ENCODE results near the gene BPIFB4. TPM values are rescaled to one million over a fixed set of nuclear protein-coding genes. Genes with fewer than 3 reads are reported as not detected.
"Not testable (repeated sequence)": the region's sequence is repeated elsewhere in the genome, so short reads cannot be mapped to it uniquely, and the experiment has no call there.

The BPIFB4 gene
- total RNA-seq, 1 donor from 2014 or later, result not detected

GRCh38 chr20:33119725-33120720 is 40.6 kb downstream of the BPIFB4 start:
- Mint-ChIP-seq H3K4me1 (ENCODE audit: low read depth) (peaks cover 13% of the 10 kb centered on the region), H3K27ac (no peak overlapping the region), H3K9me3 (peaks cover 16% of the 10 kb centered on the region), H3K36me3 (ENCODE audit: low read depth) (no peaks in the 10 kb centered on the region), H3K27me3 (ENCODE audit: insufficient read depth) (no peaks in the 10 kb centered on the region), H3K4me3 (no peak overlapping the region)
- no peak for DNase-seq (ENCODE audit: low spot score)
- intact Hi-C loops (cut with micrococcal nuclease), result no loop called here

DNA sequence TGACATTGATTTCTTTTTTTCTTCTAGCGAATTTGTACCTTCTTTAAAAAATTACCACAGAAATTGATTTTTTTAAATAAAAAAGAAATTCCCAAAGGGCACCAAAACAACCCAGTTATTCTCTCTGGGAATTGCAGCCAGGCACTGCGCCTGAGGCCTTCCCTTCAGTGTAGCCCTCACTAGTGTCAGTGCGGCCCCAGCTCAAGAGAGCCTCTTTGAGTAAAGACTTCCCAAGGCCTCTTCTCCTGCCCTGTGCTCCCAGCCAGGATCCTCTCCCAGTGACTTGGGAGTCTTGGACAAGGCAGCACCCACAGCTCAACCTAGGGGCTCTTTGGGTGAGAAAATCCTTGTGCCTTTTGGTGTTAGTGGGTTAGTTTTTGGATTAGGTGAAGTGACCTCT is 41.5 kb downstream of the BPIFB4 start:
- Mint-ChIP-seq H3K27me3 (ENCODE audit: insufficient read depth) (no peaks in the 10 kb centered on the region), H3K36me3 (ENCODE audit: low read depth) (no peaks in the 10 kb centered on the region), H3K9me3 (peaks cover 16% of the 10 kb centered on the region), H3K27ac (no peak overlapping the region), H3K4me3 (no peak overlapping the region), H3K4me1 (ENCODE audit: low read depth) (peaks cover 13% of the 10 kb centered on the region)
- intact Hi-C loops (cut with micrococcal nuclease), result no loop called here
- DNase-seq (ENCODE audit: low spot score), result no peak

DNA sequence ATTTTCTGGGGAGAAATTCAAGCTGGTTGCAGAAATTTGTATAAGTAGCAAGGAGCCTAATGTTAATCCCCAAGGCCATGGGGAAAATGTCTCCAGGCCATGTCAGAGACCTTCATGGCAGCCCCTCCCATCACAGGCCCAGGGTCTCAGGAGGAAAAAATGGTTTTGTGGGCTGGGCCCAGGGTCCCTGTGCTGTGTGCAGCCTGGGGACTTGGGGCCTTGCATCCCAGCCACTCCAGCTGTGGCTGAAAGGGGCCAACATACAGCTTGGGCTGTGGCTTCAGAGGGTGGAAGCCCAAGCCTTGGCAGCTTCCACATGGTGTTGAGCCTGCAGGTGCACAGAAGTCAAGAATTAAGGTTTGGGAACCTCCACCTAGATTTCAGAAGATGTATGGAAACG is 42.9 kb downstream of the BPIFB4 start:
- H3K27me3 Mint-ChIP-seq (ENCODE audit: insufficient read depth); H3K4me3 Mint-ChIP-seq; intact Hi-C loops (cut with micrococcal nuclease); H3K27ac Mint-ChIP-seq; H3K36me3 Mint-ChIP-seq (ENCODE audit: low read depth); DNase-seq (ENCODE audit: low spot score): not testable (repeated sequence)
- Mint-ChIP-seq H3K4me1 (ENCODE audit: low read depth) (peaks cover 13% of the 10 kb centered on the region), H3K9me3 (peaks cover 16% of the 10 kb centered on the region)

- Mint-ChIP-seq H3K36me3 (ENCODE audit: low read depth) (no peaks in the 10 kb centered on the region), H3K27me3 (ENCODE audit: insufficient read depth) (no peaks in the 10 kb centered on the region), H3K9me3 (peaks cover 12% of the 10 kb centered on the region), H3K4me3 (no peak overlapping the region), H3K4me1 (ENCODE audit: low read depth) (peaks cover 13% of the 10 kb centered on the region), H3K27ac (no peak overlapping the region)
- intact Hi-C loops (cut with micrococcal nuclease), result no loop called here
- no peak for DNase-seq (ENCODE audit: low spot score)
Observed at GRCh38 chr20:33124261-33124660, 44.8 kb downstream of the BPIFB4 start.

GRCh38 chr20:33124994-33125393 is 45.6 kb downstream of the BPIFB4 start:
- peaks cover 7% of the 10 kb centered on the region for H3K4me1 Mint-ChIP-seq (ENCODE audit: low read depth)
- DNase-seq (ENCODE audit: low spot score), result no peak
- intact Hi-C loops (cut with micrococcal nuclease), result no loop called here
- H3K27ac Mint-ChIP-seq, result no peak overlapping the region
- H3K27me3 Mint-ChIP-seq (ENCODE audit: insufficient read depth), result no peaks in the 10 kb centered on the region
- H3K36me3 Mint-ChIP-seq (ENCODE audit: low read depth), result no peaks in the 10 kb centered on the region
- peaks cover 12% of the 10 kb centered on the region for H3K9me3 Mint-ChIP-seq
- H3K4me3 Mint-ChIP-seq, result no peak overlapping the region

GRCh38 chr20:33125983-33126382 is 46.5 kb downstream of the BPIFB4 start:
- Mint-ChIP-seq H3K36me3 (ENCODE audit: low read depth) (no peaks in the 10 kb centered on the region), H3K27ac (no peak overlapping the region), H3K27me3 (ENCODE audit: insufficient read depth) (no peaks in the 10 kb centered on the region), H3K4me1 (ENCODE audit: low read depth) (no peaks in the 10 kb centered on the region), H3K4me3 (no peak overlapping the region), H3K9me3 (peaks cover 7% of the 10 kb centered on the region)
- intact Hi-C loops (cut with micrococcal nuclease), result no loop called here
- no peak for DNase-seq (ENCODE audit: low spot score)

DNA sequence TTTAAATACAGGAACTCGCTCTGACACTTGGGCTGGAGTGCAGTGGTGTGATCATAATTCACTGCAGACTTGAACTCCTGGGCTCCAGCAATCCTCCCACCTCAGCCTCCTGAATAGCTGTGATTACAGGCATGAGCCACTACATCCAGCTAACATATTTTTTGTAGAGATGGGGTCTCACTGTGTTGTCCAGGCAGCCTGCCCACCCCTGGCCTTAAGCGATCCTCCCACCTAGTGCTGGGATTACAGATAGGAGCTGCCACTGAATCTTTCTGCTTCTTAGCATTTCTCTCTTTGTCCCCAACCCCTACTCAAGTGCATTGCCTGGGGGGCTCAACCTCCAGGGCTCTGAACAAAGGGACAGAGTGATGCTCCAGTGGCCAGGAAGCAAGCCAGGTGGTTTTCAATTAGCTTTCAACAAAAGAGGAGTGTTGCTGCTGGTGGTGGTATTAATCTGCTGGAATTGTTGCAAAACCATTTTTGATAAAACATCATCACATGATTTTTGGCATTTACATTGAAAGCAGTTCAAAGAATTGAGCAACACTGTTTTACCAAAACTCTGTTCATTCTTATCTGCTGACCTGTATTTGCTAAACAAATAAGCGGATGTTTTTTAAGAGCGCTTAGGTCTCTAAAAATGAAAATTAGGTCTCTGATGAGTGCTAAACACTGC is 48.1 kb downstream of the BPIFB4 start:
- no peaks in the 10 kb centered on the region for H3K27me3 Mint-ChIP-seq (ENCODE audit: insufficient read depth)
- intact Hi-C loops (cut with micrococcal nuclease), result no loop called here
- H3K36me3 Mint-ChIP-seq (ENCODE audit: low read depth), result no peaks in the 10 kb centered on the region
- DNase-seq (ENCODE audit: low spot score), result no peak
- H3K4me3 Mint-ChIP-seq, result no peak overlapping the region
- no peak overlapping the region for H3K27ac Mint-ChIP-seq
- no peaks in the 10 kb centered on the region for H3K9me3 Mint-ChIP-seq
- H3K4me1 Mint-ChIP-seq (ENCODE audit: low read depth), result no peaks in the 10 kb centered on the region

DNA sequence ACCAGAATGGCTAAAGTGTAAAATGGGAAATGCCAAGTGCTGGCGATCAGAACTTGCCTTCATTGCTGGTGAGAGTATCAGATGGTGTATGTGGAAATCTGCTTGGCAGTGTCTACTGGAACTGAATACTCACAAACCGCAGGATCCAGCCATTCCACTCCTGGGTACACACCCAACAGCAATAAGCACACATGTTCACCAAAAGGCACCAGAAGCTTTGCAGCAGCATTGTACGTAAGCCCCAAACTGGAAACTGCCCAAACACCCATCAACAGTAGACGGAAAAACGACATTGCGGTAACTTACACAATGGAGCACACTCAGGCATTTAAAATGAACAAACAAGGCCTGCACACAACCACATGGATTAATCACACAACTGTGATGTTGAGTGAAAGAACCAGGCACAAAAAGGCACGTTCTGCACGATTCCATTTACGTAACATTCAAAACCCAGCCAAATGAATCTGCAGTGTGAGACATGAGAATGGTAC is 51.2 kb downstream of the BPIFB4 start:
- Mint-ChIP-seq H3K4me3 (no peak overlapping the region), H3K36me3 (ENCODE audit: low read depth) (no peaks in the 10 kb centered on the region), H3K9me3 (no peaks in the 10 kb centered on the region), H3K27ac (no peak overlapping the region), H3K4me1 (ENCODE audit: low read depth) (no peaks in the 10 kb centered on the region), H3K27me3 (ENCODE audit: insufficient read depth) (peaks cover 4% of the 10 kb centered on the region)
- intact Hi-C loops (cut with micrococcal nuclease), result no loop called here
- DNase-seq (ENCODE audit: low spot score), result no peak

DNA sequence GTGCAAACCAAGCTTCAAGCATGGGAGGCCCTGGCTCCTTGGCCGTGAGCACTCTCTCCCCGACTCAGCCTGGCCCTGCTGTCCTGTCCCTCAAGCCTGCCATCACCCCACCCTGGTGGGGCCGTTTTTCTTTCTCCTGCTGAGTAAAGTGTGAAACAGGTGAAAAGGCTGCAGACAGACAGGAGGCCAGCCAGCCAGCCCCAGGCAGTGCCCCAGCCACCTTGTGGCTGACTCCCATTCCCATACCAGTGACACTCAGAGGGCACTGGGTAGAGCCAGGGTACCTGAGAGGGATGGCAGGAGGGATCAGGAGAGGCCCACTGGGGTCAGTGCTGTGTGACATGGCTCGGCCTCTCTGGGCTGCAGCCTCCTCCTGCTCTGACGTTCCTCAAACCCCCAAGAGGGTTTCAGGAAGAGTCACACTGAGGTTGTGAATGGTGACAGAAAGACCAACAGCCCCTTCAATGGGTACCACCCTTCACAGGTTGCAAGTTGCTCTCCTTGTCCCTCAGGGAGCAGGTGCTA is 52.6 kb downstream of the BPIFB4 start:
- no peak overlapping the region for H3K4me3 Mint-ChIP-seq
- H3K27me3 Mint-ChIP-seq (ENCODE audit: insufficient read depth), result peaks cover 4% of the 10 kb centered on the region
- H3K4me1 Mint-ChIP-seq (ENCODE audit: low read depth), result no peaks in the 10 kb centered on the region
- H3K36me3 Mint-ChIP-seq (ENCODE audit: low read depth), result no peaks in the 10 kb centered on the region
- H3K9me3 Mint-ChIP-seq, result no peaks in the 10 kb centered on the region
- intact Hi-C loops (cut with micrococcal nuclease), result no loop called here
- DNase-seq (ENCODE audit: low spot score), result no peak
- no peak overlapping the region for H3K27ac Mint-ChIP-seq

GRCh38 chr20:33132513-33133372 is 53.3 kb downstream of the BPIFB4 start:
- intact Hi-C loops (cut with micrococcal nuclease), result no loop called here
- H3K27me3 Mint-ChIP-seq (ENCODE audit: insufficient read depth), result peaks cover 4% of the 10 kb centered on the region
- H3K27ac Mint-ChIP-seq, result no peak overlapping the region
- H3K9me3 Mint-ChIP-seq, result no peaks in the 10 kb centered on the region
- H3K4me1 Mint-ChIP-seq (ENCODE audit: low read depth), result no peaks in the 10 kb centered on the region
- H3K36me3 Mint-ChIP-seq (ENCODE audit: low read depth), result no peaks in the 10 kb centered on the region
- no peak for DNase-seq (ENCODE audit: low spot score)
- no peak overlapping the region for H3K4me3 Mint-ChIP-seq

GRCh38 chr20:33133373-33133941 is 54.0 kb downstream of the BPIFB4 start:
- no peaks in the 10 kb centered on the region for H3K4me1 Mint-ChIP-seq (ENCODE audit: low read depth)

DNA sequence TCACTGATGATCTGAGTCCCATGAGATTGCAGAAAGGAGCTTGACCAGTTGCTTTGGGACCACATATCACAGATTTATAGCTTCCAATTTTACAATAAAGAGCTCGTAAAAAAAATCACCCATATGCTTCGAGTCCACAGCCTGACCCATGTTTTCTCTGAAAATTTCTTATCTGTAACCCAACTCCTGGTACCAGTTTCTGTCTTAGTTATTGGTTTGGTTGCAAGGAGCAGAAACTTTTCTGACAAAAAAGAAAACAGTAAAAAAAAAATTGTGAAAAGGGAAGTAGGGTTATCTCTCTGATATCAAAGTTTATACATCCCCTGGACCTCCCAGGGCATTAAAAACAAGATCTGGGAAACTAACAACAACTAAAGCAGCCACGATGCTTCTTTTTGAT is 57.8 kb downstream of the BPIFB4 start:
- Mint-ChIP-seq H3K36me3 (ENCODE audit: low read depth) (no peaks in the 10 kb centered on the region), H3K4me1 (ENCODE audit: low read depth) (no peaks in the 10 kb centered on the region), H3K27ac (no peak overlapping the region), H3K4me3 (no peak overlapping the region), H3K9me3 (no peaks in the 10 kb centered on the region), H3K27me3 (ENCODE audit: insufficient read depth) (peaks cover 4% of the 10 kb centered on the region)
- intact Hi-C loops (cut with micrococcal nuclease), result no loop called here
- no peak for DNase-seq (ENCODE audit: low spot score)

More at GRCh38 chr20:33133373-33133941, 54.0 kb downstream of the BPIFB4 start:
- Mint-ChIP-seq H3K27ac (no peak overlapping the region), H3K4me3 (no peak overlapping the region), H3K36me3 (ENCODE audit: low read depth) (no peaks in the 10 kb centered on the region), H3K27me3 (ENCODE audit: insufficient read depth) (peaks cover 4% of the 10 kb centered on the region), H3K9me3 (no peaks in the 10 kb centered on the region)
- intact Hi-C loops (cut with micrococcal nuclease), result no loop called here
- DNase-seq (ENCODE audit: low spot score), result no peak

Data from activated T-helper 1 cell treated with anti-CD3 and anti-CD28 coated beads, Interleukin-12 subunit alpha, Interleukin-12 subunit beta, Interleukin-2, Interleukin-4 antibody, amounts not matched to agents 30 ng/mL and 10 ng/mL and 1 ng/mL, durations not matched to agents 14 hours and 24 hours and 36 hours (primary cell).